ENCODE data around the gene OPTC. TPM values are rescaled to one million over a fixed set of nuclear protein-coding genes. Genes with fewer than 3 reads are reported as not detected.

The OPTC gene
- total and polyA plus RNA-seq, 9 of the 15 experiments (the other 6 are each of a cell fraction or from before 2014, with no cell fraction given): not detected

DNA sequence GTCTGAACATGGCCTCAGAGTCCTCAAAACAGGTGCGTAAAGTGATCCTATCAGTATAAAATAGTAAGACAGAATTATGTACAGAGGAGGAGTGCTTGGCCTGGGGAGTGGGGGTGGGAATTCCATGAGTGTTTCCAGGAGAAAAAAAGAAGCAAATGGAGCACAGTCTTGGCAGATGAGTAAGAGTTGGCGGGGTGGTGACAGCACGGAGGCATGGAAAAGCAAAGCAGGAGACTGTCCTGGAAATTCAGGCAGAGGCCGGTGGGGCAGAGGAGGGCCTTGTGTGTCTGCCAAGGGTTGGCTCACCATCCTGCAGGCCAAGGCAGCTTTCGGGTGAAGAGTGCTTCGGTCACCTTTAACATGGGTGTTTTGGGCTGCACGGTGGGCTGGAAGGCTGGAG is 63.4 kb downstream of the OPTC start (continued):
- no peak for TF ChIP-seq CTCFL (IDR thresholded peaks at IDR 0.05; ENCODE audit: borderline replicate concordance, insufficient read depth, low read depth, low read length, poor library complexity, severe bottlenecking)
- TF ChIP-seq PHTF2 (CRISPR knock-in tag; IDR thresholded peaks at IDR 0.05): no peak
- TF ChIP-seq, protein P1, sequence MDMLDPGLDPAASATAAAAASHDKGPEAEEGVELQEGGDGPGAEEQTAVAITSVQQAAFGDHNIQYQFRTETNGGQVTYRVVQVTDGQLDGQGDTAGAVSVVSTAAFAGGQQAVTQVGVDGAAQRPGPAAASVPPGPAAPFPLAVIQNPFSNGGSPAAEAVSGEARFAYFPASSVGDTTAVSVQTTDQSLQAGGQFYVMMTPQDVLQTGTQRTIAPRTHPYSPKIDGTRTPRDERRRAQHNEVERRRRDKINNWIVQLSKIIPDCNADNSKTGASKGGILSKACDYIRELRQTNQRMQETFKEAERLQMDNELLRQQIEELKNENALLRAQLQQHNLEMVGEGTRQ (CRISPR knock-in tag; IDR thresholded peaks at IDR 0.05): no peak

DNA sequence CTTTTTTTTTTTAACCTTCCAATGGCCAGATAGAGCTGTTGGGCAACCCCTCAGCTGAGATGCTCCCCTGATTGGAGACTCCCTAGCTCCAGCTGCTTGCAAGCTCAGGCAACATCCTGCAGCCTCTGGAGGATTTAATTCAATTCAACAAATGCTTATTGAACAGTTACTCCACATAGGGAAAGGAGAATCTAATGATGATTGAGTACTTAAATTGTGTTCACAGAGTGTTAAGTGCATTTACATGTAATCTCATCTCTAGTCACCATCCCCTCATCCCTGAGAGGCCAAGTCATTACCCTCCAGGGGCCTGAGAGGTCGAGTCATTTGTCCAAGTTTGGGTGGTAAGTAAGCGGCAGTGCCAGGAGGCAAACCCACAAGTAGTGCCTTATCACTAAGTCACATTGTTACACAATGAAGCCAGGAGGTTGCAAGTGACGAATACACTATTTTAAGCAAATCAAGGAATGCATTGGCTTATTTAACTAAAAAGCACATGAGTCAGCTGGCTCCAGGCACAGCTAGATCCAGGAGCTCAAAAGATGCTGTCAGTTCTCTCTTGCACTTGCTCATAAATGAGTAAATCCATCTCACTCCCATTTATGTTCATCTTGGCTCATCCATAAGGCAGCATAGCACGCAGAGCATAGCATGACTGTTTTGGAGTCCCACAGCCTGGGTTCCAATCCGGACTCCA is 64.3 kb downstream of the OPTC start:
- ATAC-seq (no peak), DNase-seq (ENCODE audit: extremely low read depth in 1 of 4, low spot score in 3 of 4) (no peak), FAIRE-seq (no peak)
- H3K9ac ChIP-seq (ENCODE audit: insufficient read depth in 1 of 2, low read depth in 2 of 2, low read length in 2 of 2): no peak overlapping the region
- H4K20me1 ChIP-seq (replicated peaks; ENCODE audit: control insufficient read depth, insufficient read depth, low read length): peaks cover 5% of the 10 kb centered on the region; the same call in 1 of the 2 replicates
- no peaks in the 10 kb centered on the region for H3K9me1 ChIP-seq (ENCODE audit: control insufficient read depth, insufficient read depth, low read length)
- no peaks in the 10 kb centered on the region for H3K79me2 ChIP-seq (ENCODE audit: control insufficient read depth, insufficient read depth, low read length)
- WGBS (ENCODE audit: insufficient coverage, low coverage, missing lambda C conversion rate): under 1% methylated on average over 5 of the region's 5 CpGs
- no TSS peak for BruUV-seq (replicated peaks)
- intact Hi-C loops (cut with micrococcal nuclease) (no loop called here), in situ Hi-C loops (cut with MboI) (loop anchor here (10.0 kb wide), 1 partner anchor 933 kb away; no protein-coding TSS in a partner anchor)
- no peak overlapping the region for H3K4me3 ChIP-seq
- H3K27me3 ChIP-seq (ENCODE audit: control insufficient read depth in 2 of 2, insufficient read depth in 2 of 2, low read length in 2 of 2): peaks cover 38 to 64% of the 10 kb centered on the region in 2 experiments
- CTCF ChIA-PET (ENCODE audit: low intra/inter-chr PET ratio): no interaction called here
- H3K4me2 ChIP-seq (ENCODE audit: insufficient read depth, low read length): no peak overlapping the region
- no peaks in the 10 kb centered on the region for H3K9me3 ChIP-seq (replicated peaks; ENCODE audit: control insufficient read depth, insufficient read depth, low read depth, low read length)
- POLR2A ChIA-PET: interaction anchor here (2.8 kb wide), 1 partner anchor 12 kb away, joined by 8 read pairs; no protein-coding TSS in a partner anchor
- no peaks in the 10 kb centered on the region for H3K4me1 ChIP-seq (replicated peaks in 1 of 2; ENCODE audit: control insufficient read depth in 2 of 2, insufficient read depth in 2 of 2, low read length in 2 of 2)
- TF ChIP-seq ZNF695 (CRISPR knock-in tag; IDR thresholded peaks at IDR 0.05) (no peak), CEBPG (CRISPR knock-in tag; IDR thresholded peaks at IDR 0.05) (no peak), CEBPG (tag; conservative IDR thresholded peaks at IDR 0.05 in 1 of 2, IDR thresholded peaks at IDR 0.05 in 1 of 2) (peak in 1 of 2 experiments; percentile 73; a peak in 2 of 4 replicates)
- H3K36me3 ChIP-seq (ENCODE audit: control insufficient read depth, insufficient read depth, low read length): no peaks in the 10 kb centered on the region
- H3K27ac ChIP-seq (ENCODE audit: extremely low read depth, low read depth, low read length): no peak overlapping the region
- H2AFZ ChIP-seq (ENCODE audit: low read depth, low read length): no peak overlapping the region

Other genes starting within 250 kb of the OPTC start
- gene BTG2, start 188.6 kb upstream of the OPTC start, total RNA-seq (2014; rRNA removed): 8.7 and 11.3 TPM in 2 replicates
- 5.8 and 7.2 TPM in 2 replicates for gene BTG2, start 188.6 kb upstream of the OPTC start, total RNA-seq (2014; rRNA removed; fragmentation: Illumina TruSeq; extraction: Trizol)
- 2.6 and 2.9 TPM in 2 replicates for gene BTG2, start 188.6 kb upstream of the OPTC start, total RNA-seq (2015; rRNA removed; fragmentation: Illumina TruSeq; extraction: Trizol)
- 9.6 and 11.5 TPM in 2 replicates for gene BTG2, start 188.6 kb upstream of the OPTC start, total RNA-seq (2021)
- 29.7 and 41.9 TPM in 2 replicates for gene BTG2, start 188.6 kb upstream of the OPTC start, polyA plus RNA-seq (2011; rRNA removed)
- gene BTG2, start 188.6 kb upstream of the OPTC start, polyA plus RNA-seq (2014; fragmentation: Illumina TruSeq; extraction: Trizol): 9.4 and 12.2 TPM in 2 replicates
- 1 to 10 TPM; 2.3 to 3.8 TPM for gene BTG2, start 188.6 kb upstream of the OPTC start, polyA plus RNA-seq (2014; fragmentation: Nextera tagmentation; extraction: Ambion mirVana)
- gene BTG2, start 188.6 kb upstream of the OPTC start, polyA plus RNA-seq (2014; rRNA removed): 10.1 and 12.7 TPM in 2 replicates
- not detected in 2 replicates for gene FMOD, start 143.0 kb upstream of the OPTC start, total RNA-seq (2014; rRNA removed)
- gene FMOD, start 143.0 kb upstream of the OPTC start, total RNA-seq (2014; rRNA removed; fragmentation: Illumina TruSeq; extraction: Trizol): not detected in 2 replicates
- gene FMOD, start 143.0 kb upstream of the OPTC start, total RNA-seq (2015; rRNA removed; fragmentation: Illumina TruSeq; extraction: Trizol): not detected in 2 replicates
- 0.13 and 0.20 TPM in 2 replicates for gene FMOD, start 143.0 kb upstream of the OPTC start, total RNA-seq (2021)
- gene FMOD, start 143.0 kb upstream of the OPTC start, polyA plus RNA-seq (2011; rRNA removed): 0.03 TPM in 1 of 2 replicates, not detected in the other
- not detected in 2 replicates for gene FMOD, start 143.0 kb upstream of the OPTC start, polyA plus RNA-seq (2014; fragmentation: Illumina TruSeq; extraction: Trizol)
- under 1 TPM in 1 of 2 experiments, not detected in 1; 0.03 TPM for gene FMOD, start 143.0 kb upstream of the OPTC start, polyA plus RNA-seq (2014; fragmentation: Nextera tagmentation; extraction: Ambion mirVana)
- gene FMOD, start 143.0 kb upstream of the OPTC start, polyA plus RNA-seq (2014; rRNA removed): not detected in 2 replicates
- not detected in 2 replicates for gene PRELP, start 18.3 kb upstream of the OPTC start, total RNA-seq (2014; rRNA removed)
- not detected in 2 replicates for gene PRELP, start 18.3 kb upstream of the OPTC start, total RNA-seq (2014; rRNA removed; fragmentation: Illumina TruSeq; extraction: Trizol)
- gene PRELP, start 18.3 kb upstream of the OPTC start, total RNA-seq (2015; rRNA removed; fragmentation: Illumina TruSeq; extraction: Trizol): not detected in 2 replicates
- 0.02 and 0.04 TPM in 2 replicates for gene PRELP, start 18.3 kb upstream of the OPTC start, total RNA-seq (2021)
- not detected in 2 replicates for gene PRELP, start 18.3 kb upstream of the OPTC start, polyA plus RNA-seq (2011; rRNA removed)
- gene PRELP, start 18.3 kb upstream of the OPTC start, polyA plus RNA-seq (2014; fragmentation: Illumina TruSeq; extraction: Trizol): not detected in 2 replicates
- not detected for gene PRELP, start 18.3 kb upstream of the OPTC start, polyA plus RNA-seq (2014; fragmentation: Nextera tagmentation; extraction: Ambion mirVana)
- not detected in 2 replicates for gene PRELP, start 18.3 kb upstream of the OPTC start, polyA plus RNA-seq (2014; rRNA removed)
- gene ATP2B4, start 132.7 kb downstream of the OPTC start, total RNA-seq (2014; rRNA removed): 15.6 and 16.2 TPM in 2 replicates
- 18.2 and 19.7 TPM in 2 replicates for gene ATP2B4, start 132.7 kb downstream of the OPTC start, total RNA-seq (2014; rRNA removed; fragmentation: Illumina TruSeq; extraction: Trizol)
- 22.8 and 24.3 TPM in 2 replicates for gene ATP2B4, start 132.7 kb downstream of the OPTC start, total RNA-seq (2015; rRNA removed; fragmentation: Illumina TruSeq; extraction: Trizol)
- 24.2 and 26.3 TPM in 2 replicates for gene ATP2B4, start 132.7 kb downstream of the OPTC start, total RNA-seq (2021)
- gene ATP2B4, start 132.7 kb downstream of the OPTC start, polyA plus RNA-seq (2011; rRNA removed): 38.5 and 40.6 TPM in 2 replicates
- gene ATP2B4, start 132.7 kb downstream of the OPTC start, polyA plus RNA-seq (2014; fragmentation: Illumina TruSeq; extraction: Trizol): 24.4 and 28.7 TPM in 2 replicates
- 10 to 100 TPM; 10.3 to 11.3 TPM for gene ATP2B4, start 132.7 kb downstream of the OPTC start, polyA plus RNA-seq (2014; fragmentation: Nextera tagmentation; extraction: Ambion mirVana)
- 20.2 and 21.7 TPM in 2 replicates for gene ATP2B4, start 132.7 kb downstream of the OPTC start, polyA plus RNA-seq (2014; rRNA removed)

All from K562 (cell line).